Measurements from ENCODE around the gene GFER.
"Not testable (repeated sequence)": the region's sequence is repeated elsewhere in the genome, so short reads cannot be mapped to it uniquely, and the experiment has no call there.

GFER gene

DNA sequence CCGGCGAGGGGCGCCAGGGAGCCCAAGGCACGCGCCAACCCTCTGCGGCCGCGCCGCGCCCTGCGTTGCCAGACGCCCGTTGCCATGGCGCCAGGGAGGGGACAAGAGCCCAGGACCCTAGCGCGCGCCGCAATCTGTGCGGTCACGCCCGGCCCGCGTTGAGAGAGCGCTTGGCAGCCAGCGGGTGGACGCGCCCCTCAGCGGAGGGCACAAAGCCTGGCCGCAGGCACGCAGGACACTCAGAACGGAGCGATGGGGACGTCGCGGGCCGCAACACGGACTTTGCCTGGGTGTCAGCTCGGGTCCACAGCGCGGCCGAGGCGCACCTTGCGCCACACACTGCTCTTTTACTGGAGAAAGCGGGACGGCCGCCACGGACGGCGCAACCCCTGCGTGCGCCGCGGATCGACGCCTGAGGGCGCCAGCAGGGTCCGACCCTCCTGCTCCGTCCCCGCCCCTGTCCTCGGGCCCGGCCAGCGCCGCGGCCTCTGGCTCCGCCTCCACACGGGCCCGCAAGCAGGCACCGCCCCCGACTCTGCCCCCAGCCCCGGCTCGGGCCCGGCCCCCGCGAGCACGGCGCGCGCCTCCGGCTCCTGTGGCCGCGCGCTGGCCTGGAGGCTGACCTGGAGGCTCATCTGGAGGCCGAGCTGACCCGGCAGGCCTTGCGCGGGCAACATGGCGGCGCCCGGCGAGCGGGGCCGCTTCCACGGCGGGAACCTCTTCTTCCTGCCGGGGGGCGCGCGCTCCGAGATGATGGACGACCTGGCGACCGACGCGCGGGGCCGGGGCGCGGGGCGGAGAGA, at the start of gene GFER:
Gene GFER, plus strand, starts transcription at position 650 of the 803 bp plus-strand sequence. Its CDS starts 26 bp downstream, at position 676.
- H3K27ac ChIP-seq = peak within 1 kb of the TSS; percentile 31
- DNase-seq (ENCODE audit: low read depth, low spot score) = peak; percentile 12

DNA sequence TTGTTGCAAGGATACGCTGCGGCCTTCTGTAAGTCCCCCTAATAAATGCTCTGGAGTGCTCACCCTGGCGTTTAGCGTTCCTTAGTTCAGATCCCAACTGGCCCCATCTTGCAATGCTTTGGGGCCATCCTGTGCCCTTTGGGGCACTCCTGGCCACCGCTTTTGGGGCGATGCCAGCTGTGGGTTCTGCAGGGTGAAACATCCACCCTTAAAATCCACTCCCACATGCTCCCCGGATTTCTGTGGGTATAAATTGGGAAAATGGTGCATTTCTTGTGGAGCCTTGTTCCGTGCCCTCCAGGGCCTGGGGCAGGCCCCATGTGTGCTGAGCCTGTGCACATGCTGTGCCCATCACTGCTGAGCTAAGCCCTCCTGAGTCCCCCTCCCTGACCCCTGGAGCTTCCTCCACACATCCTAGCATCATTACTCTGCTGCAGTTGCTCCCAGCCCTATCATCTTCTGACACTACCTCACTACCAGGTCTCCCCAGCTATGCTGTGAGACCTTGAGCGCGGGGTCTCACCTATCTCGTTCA, 47.0 kb upstream of the GFER start:
- DNase-seq (ENCODE audit: low read depth, low spot score) = no peak
- H3K27ac ChIP-seq = no peak overlapping the region

DNA sequence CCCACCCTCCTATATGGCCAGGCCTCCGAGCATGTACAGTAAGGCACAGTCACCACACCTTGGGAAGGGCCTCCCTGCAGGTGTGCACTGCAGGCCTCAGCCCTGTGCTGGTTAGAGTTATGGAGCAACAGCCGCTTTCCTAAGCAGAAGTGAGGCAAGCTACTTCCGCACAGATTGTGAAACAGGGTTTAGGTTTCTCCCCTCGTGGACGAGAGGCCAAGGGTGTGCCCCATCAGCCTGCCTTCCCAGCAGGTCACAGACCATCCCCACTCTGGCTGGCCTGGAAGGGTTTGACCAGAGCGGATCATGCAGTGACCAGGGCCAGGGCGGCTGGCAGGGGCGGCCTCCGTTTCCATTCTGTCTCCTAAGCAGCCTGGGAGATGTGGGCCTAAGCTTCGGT, 45.7 kb upstream of the GFER start:
- no peak overlapping the region for H3K27ac ChIP-seq
- DNase-seq (ENCODE audit: low read depth, low spot score) = no peak

DNA sequence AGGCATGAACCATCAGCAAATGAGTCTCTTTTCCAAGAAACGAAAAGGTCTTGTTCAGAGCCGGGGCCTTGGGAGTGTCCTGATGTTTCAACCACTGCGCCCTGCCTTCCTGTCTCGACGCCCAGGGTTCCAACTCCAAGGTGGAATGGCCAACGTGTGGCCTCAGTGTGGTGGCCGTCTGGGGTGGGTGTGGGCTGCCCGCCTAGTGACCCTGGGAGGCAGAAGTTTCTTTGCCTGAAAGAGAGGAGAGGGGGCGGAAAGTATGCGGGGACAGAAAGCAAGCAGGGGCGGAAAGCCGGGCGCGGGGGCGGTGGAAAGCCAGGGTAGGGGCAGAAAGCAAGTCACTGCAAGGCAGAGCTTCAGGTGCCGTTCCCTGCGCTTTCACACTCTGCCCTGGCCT, 45.1 kb upstream of the GFER start:
- no peak overlapping the region for H3K27ac ChIP-seq
- DNase-seq (ENCODE audit: low read depth, low spot score) = no peak

DNA sequence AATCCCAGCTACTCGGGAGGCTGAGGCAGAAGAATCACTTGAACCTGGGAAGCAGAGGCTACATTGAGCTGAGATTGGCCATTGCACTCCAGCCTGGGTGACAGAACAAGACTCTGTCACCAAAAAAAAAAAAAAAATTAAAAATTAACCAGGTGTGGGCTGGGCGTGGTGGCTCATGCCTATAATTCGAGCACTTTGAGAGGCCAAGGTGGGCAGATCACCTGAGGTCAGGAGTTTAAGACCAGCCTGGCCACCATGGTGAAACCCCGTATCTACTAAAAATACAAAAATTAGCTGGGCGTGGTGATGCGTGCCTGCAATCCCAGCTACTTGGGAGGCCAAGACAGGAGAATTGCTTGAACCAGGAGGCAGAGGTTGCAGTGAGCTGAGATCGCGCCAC, 44.2 kb upstream of the GFER start:
- not testable (repeated sequence) for DNase-seq (ENCODE audit: low read depth, low spot score); H3K27ac ChIP-seq

DNA sequence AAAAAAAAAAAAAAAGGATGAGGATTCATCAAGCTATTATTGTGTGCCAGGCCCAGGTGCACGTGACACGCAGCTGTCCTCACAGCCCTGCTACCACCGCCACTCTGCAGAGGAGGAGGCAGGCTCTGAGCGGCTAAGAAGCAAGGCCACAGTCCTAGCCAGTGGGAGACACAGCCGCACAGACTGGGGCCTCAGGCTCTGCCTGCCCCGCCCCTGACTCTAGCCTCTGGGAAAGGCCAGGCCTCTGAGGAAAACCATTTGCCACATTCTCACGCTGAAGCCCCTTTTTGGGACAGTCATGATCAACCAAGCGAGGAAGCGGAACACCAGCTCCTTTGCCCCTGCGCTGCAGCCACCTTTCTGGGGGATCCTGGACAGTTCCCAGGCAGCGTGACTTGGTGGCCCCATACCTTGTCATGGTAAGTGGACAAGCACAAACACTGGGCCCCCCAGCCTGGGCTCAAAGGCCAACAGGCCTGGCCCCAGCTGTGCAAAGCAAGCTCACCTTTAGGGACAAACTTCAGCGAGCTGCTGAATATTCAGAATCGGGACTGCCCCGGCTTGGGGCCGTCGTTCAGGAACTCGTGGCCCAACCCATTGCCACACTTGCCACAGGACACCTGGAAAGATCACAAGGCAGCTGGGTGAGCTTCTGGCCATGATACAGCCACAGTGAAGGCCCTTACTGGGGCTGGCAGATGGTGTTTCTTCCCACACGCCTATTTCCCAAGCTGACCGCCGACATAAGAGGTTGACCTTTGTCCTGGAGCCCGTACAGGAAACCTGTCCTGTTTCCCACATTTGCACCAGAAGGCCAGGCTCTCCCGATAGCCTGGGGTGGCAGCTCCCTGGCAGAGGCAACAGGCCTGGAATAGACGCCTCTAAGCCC, 43.5 kb upstream of the GFER start:
- no peak overlapping the region for H3K27ac ChIP-seq
- no peak for DNase-seq (ENCODE audit: low read depth, low spot score)

DNA sequence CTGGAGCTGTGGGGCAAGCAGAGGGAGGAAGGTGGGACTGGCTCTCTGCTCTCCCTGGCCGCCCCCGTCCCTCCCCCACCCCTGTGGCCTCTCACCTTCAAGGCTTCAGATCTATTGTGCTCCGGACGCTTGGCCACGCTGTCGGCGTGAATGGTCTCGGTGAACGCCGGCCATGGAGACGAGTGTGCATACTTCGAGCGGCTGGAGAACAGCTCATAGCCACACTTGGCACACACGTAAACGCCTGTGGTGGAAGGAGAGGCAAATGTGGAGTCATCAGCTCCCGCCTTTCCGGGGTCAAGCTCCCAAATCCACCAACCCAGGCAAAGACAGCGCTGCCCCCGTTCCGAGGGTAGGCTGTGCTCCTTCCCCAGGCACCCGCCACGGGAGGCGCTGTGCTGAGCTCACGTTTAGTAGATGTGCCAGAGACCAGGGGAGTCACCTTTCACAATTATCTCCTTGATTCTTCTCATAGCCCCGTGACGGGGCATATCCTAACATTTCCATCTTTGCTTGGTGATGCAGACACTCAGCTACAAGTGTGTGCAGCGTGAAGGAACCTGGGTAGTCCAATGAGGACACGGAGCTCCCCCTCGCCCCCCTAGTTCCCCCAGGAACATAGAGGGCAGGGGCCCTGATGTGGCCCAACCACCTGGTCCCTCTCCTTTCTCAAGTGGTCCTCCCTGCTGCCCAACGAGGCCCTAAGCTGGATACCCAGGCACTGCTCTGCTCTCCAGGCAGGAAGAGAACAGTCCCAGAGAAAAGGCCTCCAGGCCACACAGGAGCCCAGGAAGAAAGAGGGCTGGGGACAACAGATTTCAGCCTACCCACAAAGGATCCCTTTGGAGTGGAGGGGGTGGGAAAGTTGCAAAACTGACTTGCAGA, 42.6 kb upstream of the GFER start:
- H3K27ac ChIP-seq = peak overlapping the region; percentile 20
- DNase-seq (ENCODE audit: low read depth, low spot score) = no peak

DNA sequence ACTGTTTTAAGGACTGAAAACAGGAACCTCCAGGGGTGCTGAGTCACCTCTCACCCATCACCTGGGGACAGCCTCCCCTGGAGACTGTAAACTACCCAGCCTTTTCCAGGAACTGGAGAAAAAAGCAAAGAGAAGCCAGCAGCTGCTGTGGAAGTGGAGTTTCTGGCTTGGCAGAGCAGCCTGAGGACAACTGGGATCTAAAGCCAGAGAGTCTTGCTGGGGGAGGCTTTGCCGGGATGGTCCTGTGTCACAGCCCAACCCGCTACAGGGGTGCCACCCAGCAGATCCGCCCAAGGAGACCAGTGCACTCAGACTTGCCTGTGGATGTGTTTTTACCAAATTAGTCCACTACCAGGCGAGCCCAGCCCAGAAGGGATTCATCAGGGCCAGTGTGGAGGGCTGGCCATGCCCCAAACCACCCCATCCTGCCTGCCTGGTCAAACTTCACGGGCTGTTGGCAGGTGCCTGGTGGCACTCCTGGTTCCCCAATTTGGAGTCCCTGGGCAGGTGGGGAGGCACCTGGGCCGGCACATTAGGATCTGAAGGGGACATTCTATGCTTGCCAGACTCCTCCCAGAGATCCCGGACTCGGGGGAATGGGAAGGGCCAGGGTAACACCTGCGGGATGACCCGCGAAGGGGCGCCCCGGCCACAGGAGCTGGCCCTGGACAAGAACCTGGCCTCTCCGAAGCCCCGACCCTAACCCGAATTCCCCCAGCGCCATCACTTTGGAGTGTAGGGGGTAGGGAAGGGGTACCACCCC, 41.8 kb upstream of the GFER start:
- H3K27ac ChIP-seq = peak overlapping the region; percentile 20
- no peak for DNase-seq (ENCODE audit: low read depth, low spot score)

DNA sequence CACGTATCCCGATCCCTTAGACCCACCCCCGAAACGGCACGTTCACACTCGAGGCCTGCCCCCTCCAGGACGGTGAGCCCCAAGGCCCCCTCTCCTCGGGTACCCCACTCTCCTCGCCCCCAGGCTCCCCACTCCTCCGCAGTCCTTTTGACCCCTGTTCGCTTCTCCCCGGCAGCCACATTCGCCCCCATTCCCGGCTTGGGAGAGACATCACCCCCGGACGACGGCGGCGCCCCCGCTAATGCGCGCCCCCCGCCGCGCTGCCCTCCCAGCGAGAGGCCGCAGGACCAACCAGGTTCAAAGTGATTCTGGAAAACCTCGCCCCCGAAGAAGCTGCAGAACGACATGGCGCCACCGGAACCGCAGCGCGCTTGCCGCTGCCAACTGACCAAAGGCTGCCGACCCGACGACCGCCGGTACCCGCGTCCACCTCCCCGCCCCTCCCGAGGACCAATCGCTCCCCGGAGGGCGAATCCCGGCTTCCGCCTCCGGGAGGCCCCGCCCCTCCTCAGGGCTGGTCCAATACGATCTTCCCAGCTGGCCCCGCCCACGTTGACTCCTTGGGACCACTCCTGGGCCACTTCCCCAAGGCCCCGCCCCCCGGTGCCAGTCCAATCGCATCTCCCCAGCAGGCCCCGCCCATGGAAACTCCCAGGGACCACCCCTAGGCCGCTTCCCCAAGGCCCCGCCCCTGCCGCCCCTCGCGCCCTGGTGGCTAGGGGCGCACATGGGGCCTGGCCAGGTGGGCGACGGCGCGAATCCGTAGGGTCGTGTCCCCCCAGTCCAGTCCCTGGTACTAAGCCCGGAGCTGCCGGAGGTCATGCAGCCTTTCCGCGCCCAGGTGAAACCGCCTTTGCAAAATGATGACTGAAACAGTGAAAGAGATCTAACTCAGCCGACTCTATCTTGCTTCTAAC, 40.9 kb upstream of the GFER start, which contains the start of gene MSRB1:
Gene MSRB1, minus strand, starts transcription at position 390 of the 917 bp plus-strand sequence. Its CDS starts 43 bp downstream, at position 347.
- peak within 1 kb of the TSS; percentile 21 for H3K27ac ChIP-seq
- DNase-seq (ENCODE audit: low read depth, low spot score) = peak; percentile 71

DNA sequence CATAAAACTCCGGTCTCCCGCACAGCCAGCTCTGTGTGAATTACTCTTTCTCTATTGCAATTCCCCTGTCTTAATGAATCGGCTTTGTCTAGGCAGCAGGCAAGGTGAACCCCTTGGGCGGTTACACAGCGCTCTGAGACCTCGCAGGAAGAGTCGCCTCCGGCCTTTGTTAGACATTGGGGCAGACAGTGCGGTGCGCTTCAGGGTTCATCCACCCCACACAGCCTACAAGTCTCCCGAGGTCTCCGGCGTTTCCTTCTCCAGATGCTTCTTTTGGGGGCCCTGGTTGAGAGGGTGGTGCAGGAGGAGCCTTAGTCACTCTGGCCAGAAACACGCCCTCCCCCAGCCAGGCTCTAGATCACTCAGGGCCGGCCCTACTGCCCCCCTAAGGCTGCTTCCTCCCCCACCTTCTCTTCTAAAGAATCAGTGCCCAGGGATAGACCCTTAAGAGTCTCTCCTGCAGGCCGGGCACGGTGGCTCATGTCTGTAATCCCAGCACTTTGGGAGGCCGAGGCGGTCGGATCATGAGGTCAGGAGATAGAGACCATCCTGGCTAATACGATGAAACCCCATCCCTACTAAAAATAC, 39.3 kb upstream of the GFER start:
- DNase-seq (ENCODE audit: low read depth, low spot score) = no peak
- H3K27ac ChIP-seq = no peak overlapping the region

DNA sequence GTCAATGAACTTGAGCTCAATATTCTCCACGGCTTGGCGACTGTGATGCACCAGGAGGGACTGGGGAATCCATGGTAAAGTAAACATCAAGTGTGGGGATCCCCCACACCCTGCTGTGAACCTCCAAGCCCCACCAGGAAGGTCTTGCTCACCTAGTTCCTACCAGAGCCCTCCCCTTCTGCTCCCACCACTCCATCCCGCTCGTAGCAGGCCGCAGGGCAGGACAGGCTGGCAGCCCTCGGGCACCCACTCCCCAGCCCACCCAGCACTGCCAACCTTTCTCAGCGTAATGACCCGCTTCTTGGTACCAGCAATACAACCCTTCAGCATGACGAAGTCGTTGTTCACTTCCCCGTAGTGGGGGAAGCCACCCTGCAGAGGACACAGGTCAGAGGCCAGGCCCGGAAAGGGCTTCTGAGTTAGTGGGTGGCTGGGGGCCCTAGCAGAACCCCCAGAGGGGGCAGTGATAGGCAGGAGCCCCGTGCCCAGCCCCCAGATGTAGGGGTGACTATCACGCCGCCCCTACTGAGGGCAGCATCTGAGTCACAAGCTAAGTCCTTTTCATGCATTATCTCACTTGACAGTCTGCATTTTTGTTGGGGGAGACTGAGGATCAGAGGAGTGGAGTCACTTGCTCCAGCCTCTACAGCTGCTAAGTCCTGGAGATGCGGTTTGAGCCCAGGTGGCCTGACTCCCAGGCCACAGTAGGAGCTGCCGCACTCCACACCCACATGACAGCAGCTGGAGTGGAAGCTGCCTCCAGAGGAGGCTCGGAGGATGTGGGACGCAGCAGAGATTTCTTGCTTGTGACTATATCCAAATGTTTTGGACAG, 38.2 kb upstream of the GFER start:
- no peak for DNase-seq (ENCODE audit: low read depth, low spot score)
- H3K27ac ChIP-seq = no peak overlapping the region

DNA sequence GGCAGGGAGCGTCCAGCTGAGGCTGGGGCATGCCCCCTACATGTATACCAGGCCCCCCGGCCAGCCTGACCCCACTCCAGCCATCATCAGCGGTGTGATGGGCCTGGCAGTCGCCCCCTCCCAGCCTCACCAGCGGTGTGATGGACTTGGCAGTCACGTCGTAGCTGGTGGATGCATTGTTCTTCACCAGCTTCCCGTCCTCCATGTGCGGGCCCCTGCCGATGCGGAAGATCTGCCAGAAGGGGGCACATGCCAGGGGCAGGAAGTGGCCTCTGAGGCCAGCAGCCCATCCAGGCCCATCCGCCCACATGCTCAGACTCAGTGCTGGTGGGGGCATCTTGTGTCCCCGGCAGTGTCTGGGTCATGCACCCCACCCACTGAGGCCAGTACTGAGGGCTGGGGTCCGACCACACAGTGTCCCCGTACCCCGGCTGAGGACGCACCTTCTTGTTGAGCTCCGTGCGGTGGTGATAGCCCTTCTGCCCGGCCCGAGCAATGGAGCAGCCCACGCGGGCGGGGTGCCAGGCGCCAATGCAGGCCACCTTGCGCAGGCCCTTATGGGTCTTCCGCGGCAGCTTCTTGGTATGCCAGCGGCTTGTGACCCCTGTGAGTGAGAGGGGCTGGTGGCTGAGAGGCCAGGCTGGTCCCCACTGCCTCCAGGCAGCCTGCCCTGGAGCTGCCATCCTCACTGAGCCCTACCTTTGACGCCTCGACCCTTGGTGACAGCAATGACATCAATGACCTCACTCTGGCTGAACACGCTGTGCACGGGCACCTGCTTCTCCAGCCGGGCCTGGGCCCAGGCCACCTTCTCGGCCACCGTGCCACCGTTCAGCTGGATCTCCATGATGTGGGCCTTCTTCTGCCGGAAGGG, 37.3 kb upstream of the GFER start:
- no peak for DNase-seq (ENCODE audit: low read depth, low spot score)
- H3K27ac ChIP-seq = no peak overlapping the region

DNA sequence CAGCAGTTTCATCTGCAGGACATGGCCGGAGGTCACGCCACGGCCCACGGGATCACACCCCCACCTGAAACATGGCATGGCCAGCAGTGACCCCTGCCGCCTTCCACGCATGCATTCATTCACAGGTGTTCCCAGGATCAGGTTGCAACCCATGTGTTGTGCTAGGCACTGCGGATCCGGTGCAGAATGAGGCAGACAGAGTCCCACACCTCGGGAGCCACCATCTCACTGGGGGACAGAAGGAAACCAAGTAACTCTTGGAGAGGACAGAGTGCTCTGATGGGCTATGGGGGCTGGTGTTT, 36.7 kb upstream of the GFER start:
- no peak for DNase-seq (ENCODE audit: low read depth, low spot score)
- H3K27ac ChIP-seq = no peak overlapping the region

DNA sequence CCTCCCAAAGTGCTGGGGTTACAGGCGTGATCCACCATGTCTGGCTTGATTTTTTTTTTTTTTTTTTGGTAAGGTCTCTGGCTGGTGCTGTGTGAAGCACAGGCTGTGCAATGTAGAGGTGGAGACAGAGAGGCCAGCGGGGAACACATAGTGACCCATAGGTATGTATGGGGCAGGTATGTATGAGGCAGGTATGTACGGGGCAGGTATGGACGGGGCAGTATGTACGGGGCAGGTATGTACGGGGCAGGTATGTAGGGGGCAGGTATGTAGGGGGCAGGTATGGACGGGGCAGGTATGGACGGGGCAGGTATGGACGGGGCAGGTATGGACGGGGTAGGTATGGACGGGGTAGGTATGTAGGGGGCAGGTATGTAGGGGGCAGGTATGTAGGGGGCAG, 34.5 kb upstream of the GFER start:
- no peak for DNase-seq (ENCODE audit: low read depth, low spot score)
- H3K27ac ChIP-seq = no peak overlapping the region

DNA sequence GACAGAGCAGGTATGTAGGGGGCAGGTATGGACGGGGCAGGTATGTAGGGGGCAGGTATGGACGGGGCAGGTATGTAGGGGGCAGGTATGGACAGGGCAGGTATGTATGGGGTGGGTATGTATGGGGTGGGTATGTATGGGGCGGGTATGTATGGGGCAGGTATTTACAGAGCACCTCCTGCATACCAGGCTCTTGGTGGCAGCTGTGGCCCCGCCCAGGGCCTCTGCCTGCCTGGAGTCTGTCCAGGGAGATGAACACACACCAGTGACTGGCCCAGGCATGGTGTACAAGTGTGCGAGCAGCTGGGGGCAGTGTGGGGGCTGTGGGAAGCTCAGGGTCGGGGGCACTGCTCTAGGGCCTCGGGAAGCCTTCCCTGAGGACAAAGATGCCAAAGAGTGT, 33.9 kb upstream of the GFER start:
- H3K27ac ChIP-seq = peak overlapping the region; percentile 40

DNA sequence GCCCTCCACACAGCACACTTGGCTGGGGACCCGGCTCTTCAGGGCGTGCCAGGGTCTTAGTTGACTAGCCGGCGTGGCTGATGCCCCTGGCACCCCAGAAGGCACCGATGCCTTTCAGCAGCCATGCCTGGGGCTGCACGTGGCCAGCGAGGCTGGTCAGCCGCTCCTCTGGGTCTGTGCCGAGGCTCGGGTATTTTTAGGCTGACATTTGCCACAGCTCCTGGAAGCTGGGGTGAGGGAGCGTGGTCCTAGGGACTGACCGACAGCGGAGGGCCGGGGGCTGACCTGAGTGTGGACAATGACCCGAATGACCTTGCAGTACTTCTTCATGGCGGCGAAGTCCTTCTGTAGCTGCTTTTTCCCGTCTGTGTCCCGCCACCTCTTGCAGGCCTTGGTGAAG, 33.4 kb upstream of the GFER start:
- no peak for DNase-seq (ENCODE audit: low read depth, low spot score)
- peak overlapping the region; percentile 40 for H3K27ac ChIP-seq

More for the DNA sequence above, 33.9 kb upstream of the GFER start:
- peak; percentile 64 for DNase-seq (ENCODE audit: low read depth, low spot score)

All from epithelial cell of prostate (primary cell).